Esophagus squamous epithelium (tissue), 4 donors: ENCODE measurements around the gene TRMT10C.

ENCODE experiments used
- CTCF ChIP-seq, 6 experiments: fragments of 450-650 bp in 4 of 6; fragments of 200-600 bp in 2 of 6; sonication (generic) in 2 of 6; IDR thresholded peaks; one replicate each; pipeline ENCODE4 v1.5.1; 2016 to 2019; ENCODE audit warnings: antibody characterized with exemption in 6 of 6, mild to moderate bottlenecking in 4 of 6, moderate library complexity in 4 of 6
- POLR2A ChIP-seq, 4 donors: fragments of 450-650 bp; IDR thresholded peaks; one replicate each; pipeline ENCODE4 v1.6.1; 2017; ENCODE audit warnings: antibody characterized with exemption in 4 of 4, mild to moderate bottlenecking in 4 of 4, moderate library complexity in 3 of 4

- TF ChIP-seq POLR2A (IDR thresholded peaks at IDR 0.05) = no peak
- no peak for TF ChIP-seq CTCF (IDR thresholded peaks at IDR 0.05)
Observed at GRCh38 chr3:101529816-101530685, 31.6 kb upstream of the TRMT10C start.
